Putamen (tissue), 1 donor: Measurements from ENCODE around the gene MAMLD1.

Experiments
- DNase-seq: peaks from one replicate; pipeline ENCODE4 v3.0.0-alpha.2; 2016; ENCODE audit warnings: low spot score

The MAMLD1 gene

GRCh38 chrX:150531467-150531866 is 168.3 kb downstream of the MAMLD1 start:
- no peak for DNase-seq

DNA sequence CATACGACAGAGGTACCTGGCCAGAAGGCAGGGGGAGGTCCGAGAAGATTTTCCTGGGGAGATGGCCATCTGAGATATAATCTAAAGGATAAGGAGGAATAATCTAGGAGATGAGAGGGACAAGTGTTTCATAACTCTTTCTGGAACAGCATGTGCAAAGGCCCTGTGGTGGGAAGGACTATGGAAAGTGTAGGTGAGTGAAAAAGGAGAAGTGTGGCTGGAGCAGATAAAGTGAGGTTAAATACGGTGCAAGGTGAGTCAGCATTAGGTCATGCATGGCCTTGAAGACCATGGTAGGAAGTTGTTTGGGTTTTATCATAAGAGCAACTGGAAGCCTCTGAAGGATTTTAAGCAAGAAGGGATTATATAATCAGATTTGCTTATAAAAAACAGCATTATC is 170.7 kb downstream of the MAMLD1 start:
- no peak for DNase-seq

DNA sequence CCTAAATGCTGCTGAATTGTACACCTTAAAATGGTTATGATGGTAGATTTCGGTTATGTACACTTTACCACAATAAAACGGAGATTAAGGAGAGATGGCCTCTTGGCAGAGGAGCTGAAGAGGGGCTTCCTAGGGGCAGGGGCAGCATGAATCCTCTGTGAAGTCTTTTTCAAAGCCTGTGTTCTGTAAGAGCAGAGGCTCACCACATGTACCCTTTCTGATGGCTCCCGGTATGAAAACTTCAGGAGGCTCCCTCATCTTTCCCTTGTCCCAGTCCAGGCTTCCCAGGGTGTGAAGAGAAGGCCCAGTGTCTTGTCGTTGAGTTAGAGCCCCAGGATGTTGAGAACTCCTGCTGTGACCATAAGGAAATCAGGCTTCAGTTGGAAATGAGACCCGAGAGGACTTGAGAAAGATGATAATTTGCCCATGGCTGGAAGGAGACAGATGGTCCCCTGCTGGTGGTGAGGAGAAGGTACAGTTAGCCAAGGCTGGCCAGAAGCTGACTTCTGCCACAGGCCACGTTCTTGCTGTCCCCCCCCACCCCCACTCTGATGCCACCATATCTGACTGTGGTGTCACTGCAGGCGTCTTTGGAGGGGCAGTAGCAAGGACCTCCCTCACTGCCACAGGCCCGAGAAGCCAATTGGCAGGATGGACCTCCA is 173.5 kb downstream of the MAMLD1 start:
- no peak for DNase-seq

- no peak for DNase-seq
These were observed 174.7 kb downstream of the MAMLD1 start for GRCh38 chrX:150537851-150538250.

DNA sequence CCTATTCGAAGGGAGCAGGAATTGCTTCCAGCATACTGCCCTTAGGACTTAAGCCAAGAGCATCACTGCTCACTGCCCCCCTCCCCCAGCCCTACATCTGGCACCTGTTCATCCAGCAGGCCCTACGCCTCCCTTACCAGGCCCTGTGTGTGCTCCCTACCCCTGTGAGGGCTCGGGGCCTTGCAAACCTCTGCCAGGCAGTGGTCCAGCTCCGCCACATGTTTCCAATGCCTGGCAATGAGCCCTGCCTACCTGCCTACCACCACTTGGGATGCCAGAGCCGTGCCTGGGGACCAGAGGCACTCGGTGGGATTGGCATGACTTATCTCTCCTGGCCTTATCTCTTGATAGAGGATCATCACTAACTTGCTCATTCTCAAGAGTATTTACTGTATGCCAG is 177.8 kb downstream of the MAMLD1 start:
- no peak for DNase-seq

DNA sequence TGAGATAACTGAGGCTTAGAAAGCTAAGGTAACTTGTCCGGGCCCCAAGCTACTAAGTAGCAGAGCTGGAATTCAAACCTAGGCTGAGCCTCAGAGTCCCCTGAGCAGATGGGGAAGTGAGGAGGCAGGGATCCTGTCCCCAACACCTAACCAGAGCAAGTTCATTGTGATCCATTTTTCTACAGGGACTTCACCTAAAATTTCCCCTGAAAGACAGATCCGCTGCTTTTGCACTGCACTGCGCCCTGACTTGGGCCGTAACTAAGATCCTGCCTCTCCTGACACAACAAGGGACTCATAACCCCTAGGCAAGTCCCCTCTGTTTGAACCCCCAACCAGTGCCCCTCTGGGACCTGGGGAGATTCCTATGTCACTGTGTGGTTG is 179.7 kb downstream of the MAMLD1 start:
- DNase-seq: no peak

GRCh38 chrX:150543230-150544155 is 180.4 kb downstream of the MAMLD1 start:
- no peak for DNase-seq

- no peak for DNase-seq
These were observed 181.2 kb downstream of the MAMLD1 start for GRCh38 chrX:150544222-150544787.

- peak; percentile 33 for DNase-seq
These were observed 182.0 kb downstream of the MAMLD1 start for GRCh38 chrX:150544835-150545770.

GRCh38 chrX:150546711-150547153 is 183.6 kb downstream of the MAMLD1 start:
- DNase-seq: no peak

- DNase-seq: peak; percentile 65
These were observed 184.4 kb downstream of the MAMLD1 start for GRCh38 chrX:150547375-150548115.

DNA sequence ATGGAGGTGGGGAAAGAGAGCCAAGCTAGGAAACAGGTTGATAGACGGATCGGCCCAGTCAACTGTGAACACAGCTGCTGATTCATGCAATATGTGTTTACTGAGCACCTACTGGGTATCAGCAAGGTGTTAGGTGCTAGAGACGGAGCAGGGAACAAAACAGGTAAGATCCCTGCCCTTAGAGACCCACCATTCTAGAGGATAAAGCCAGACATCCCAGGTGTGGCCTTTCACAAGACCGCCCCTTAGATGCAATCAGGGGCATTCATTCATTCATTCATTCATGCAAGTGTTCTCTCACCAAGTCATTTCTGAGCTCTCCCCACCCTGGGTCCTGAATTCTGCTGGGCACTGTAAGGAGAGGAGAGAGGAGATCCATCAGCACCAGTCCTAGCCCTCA is 185.1 kb downstream of the MAMLD1 start:
- DNase-seq: no peak

DNA sequence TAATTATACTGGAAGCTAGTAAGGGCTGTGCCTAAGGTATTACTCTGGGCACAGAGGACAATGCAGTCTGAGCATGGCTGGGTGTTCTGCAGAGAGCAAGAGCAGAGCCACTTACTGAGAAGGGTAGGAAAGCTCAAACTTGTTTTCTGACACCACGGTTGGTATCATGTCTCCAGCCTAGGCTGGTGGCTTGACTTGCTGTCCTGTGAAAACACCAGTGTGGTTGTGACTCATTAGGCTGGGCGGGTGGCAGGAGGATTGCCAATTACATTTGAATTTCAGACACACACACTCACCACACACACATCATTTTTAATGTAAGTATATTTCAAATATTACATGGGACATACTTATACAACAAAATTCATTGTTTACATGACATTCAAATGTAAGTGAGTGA is 185.6 kb downstream of the MAMLD1 start:
- DNase-seq: no peak

DNA sequence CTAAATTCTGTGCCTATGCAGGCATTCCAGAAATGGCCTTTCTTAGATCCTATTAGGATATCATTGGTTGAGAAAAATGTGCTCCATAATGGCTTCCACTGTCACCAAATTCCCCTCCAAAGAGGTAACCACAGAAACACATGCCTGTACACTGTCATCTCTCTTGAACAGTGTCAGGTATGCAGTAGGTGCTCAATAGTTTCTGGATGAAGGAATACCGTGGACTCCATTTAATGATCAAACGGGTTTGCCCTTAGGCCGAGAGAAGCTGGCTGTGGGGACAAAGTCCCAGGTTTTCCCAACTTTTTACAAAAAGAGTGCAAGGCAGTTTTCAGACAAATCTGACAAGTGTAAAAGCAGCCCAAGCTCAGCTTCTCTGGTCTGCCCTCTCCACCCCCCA is 188.8 kb downstream of the MAMLD1 start:
- DNase-seq: no peak

- no peak for DNase-seq
These were observed 195.3 kb downstream of the MAMLD1 start for GRCh38 chrX:150558424-150558823.
